Lower lobe of right lung (tissue), 2 donors: ENCODE data around the gene POMT1. TPM values are rescaled to one million over a fixed set of nuclear protein-coding genes. Genes with fewer than 3 reads are reported as not detected.
A peak's percentile ranks its signal among the peaks of the same experiment; 100 is the strongest.
"Not testable (repeated sequence)": the region's sequence is repeated elsewhere in the genome, so short reads cannot be mapped to it uniquely, and the experiment has no call there.

Source experiments
- ATAC-seq, 2 donors: fragments of 200-7000 bp; cut with Tn5 transposase; one replicate each; pipeline ENCODE4 v1.9.1; 2020 to 2022; ENCODE audit warnings: mild to moderate bottlenecking in 2 of 2, moderate library complexity in 2 of 2
- DNase-seq: peaks from one replicate; pipeline ENCODE4 v3.0.0-alpha.2; 2020
- H3K27ac ChIP-seq: fragments of 200-600 bp; one replicate; pipeline ENCODE4 v1.8.0; 2022
- H3K27me3 ChIP-seq: fragments of 200-600 bp; one replicate; pipeline ENCODE4 v1.8.0; 2022; ENCODE audit warnings: low read depth
- H3K36me3 ChIP-seq: fragments of 200-600 bp; one replicate; pipeline ENCODE4 v1.8.0; 2022; ENCODE audit warnings: mild to moderate bottlenecking
- H3K4me1 ChIP-seq: fragments of 200-600 bp; one replicate; pipeline ENCODE4 v1.8.0; 2022
- H3K4me3 ChIP-seq: fragments of 200-600 bp; one replicate; pipeline ENCODE4 v1.8.0; 2022; ENCODE audit warnings: mild to moderate bottlenecking
- H3K9me3 ChIP-seq: fragments of 200-600 bp; one replicate; pipeline ENCODE4 v1.8.0; 2022
- intact Hi-C: fragments of 100-400 bp; cut with DNase I; formaldehyde crosslinking; loops from one replicate; pipeline ENCODE4 v1.11.0; 2022
- total RNA-seq: library from RNA; stranded (reverse); fragmentation: NEBNext Ultra II Directional; extraction: Animal tissue kit (Norgen Biotek cat#: 25700); gene quantifications from one replicate; pipeline ENCODE4 v1.2.1, GENCODE V29; 2021
- TF ChIP-seq, protein P1 (sequence below): fragments of 200-600 bp; IDR thresholded peaks from one replicate; pipeline ENCODE4 v1.8.0; 2022; ENCODE audit warnings: antibody characterized with exemption, mild to moderate bottlenecking
- donor health status: DM: no; HTN: yes; CAD: no; lungs with severe emphysema.

The POMT1 gene
- total RNA-seq, 1 donor from 2014 or later, result 25.9 TPM

DNA sequence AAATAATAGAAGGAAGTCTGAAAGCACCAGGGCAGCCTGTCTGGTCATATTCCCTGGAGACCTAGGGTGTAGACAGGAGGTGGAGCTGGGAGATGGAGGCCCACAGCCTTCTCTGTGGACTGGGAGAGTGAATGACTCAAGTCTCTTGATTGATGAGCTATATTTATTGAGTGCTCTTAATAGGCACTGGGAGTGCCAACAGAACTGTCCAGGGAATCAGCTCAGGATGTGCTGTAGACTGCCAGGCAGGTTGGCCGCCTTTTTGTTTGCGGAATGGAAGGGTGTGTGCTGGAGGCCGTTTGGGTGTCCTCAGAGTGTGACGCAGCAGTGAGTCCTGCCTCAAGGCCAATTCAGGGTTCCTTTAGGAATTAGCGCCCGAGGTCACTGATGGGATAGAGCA lies 33.4 kb upstream of the POMT1 start:
- Histone ChIP-seq H3K4me3 (no peak overlapping the region), H3K36me3 (peaks cover 100% of the 10 kb centered on the region), H3K4me1 (no peaks in the 10 kb centered on the region), H3K9me3 (no peaks in the 10 kb centered on the region), H3K27ac (no peak overlapping the region), H3K27me3 (no peaks in the 10 kb centered on the region)
- intact Hi-C loops, result no loop called here
- DNase-seq, result no peak
- ATAC-seq, result no peak
- TF ChIP-seq, protein P1, sequence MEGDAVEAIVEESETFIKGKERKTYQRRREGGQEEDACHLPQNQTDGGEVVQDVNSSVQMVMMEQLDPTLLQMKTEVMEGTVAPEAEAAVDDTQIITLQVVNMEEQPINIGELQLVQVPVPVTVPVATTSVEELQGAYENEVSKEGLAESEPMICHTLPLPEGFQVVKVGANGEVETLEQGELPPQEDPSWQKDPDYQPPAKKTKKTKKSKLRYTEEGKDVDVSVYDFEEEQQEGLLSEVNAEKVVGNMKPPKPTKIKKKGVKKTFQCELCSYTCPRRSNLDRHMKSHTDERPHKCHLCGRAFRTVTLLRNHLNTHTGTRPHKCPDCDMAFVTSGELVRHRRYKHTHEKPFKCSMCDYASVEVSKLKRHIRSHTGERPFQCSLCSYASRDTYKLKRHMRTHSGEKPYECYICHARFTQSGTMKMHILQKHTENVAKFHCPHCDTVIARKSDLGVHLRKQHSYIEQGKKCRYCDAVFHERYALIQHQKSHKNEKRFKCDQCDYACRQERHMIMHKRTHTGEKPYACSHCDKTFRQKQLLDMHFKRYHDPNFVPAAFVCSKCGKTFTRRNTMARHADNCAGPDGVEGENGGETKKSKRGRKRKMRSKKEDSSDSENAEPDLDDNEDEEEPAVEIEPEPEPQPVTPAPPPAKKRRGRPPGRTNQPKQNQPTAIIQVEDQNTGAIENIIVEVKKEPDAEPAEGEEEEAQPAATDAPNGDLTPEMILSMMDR, result no peak

DNA sequence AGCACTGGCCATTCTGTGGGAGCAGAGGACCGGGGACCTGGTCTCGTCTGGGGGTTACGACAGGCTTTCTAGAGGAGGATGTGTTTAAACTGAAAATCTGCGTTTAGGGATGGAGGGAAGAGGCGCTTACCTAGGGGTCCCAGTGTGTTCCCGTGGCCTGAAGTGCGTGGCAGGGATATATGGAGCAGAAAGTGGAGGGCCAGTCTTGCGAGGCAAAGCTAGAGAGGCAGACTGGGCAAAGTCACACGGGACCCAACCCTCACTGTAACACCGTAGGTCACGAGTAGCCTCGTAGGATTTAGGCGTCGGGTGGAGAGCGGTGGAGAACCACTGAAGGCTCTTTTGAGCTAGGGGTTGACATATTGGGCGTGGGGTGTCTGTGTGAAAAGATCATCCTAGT lies 32.8 kb upstream of the POMT1 start:
- H3K4me1 ChIP-seq, result no peaks in the 10 kb centered on the region
- no peaks in the 10 kb centered on the region for H3K9me3 ChIP-seq
- DNase-seq (no peak), ATAC-seq (no peak)
- H3K27me3 ChIP-seq, result no peaks in the 10 kb centered on the region
- H3K36me3 ChIP-seq, result peaks cover 100% of the 10 kb centered on the region
- H3K4me3 ChIP-seq, result no peak overlapping the region
- intact Hi-C loops, result no loop called here
- H3K27ac ChIP-seq, result no peak overlapping the region
- TF ChIP-seq, protein P1, result no peak

DNA sequence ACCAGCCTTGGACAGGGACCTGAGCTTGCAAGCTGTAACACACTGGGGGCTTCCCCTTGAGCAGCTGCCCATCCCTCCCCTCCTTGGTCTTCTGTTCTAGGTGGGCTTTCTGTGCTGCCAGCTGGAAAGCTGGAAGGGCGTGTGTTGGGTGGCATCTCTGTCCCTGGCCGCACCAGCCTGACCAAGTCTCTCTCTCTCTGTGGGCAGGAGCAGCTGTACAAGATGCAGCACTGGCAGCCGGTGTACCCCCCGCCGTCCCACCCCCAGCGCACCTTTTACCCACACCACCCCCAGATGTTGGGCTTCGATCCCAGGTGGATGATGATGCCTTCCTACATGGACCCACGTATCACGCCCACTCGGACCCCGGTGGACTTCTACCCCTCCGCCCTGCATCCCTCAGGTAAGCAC lies 32.1 kb upstream of the POMT1 start:
- TF ChIP-seq, protein P1, result no peak
- Histone ChIP-seq H3K36me3 (peaks cover 100% of the 10 kb centered on the region), H3K27ac (no peak overlapping the region), H3K4me3 (no peak overlapping the region), H3K27me3 (no peaks in the 10 kb centered on the region), H3K4me1 (no peaks in the 10 kb centered on the region), H3K9me3 (no peaks in the 10 kb centered on the region)
- no peak for DNase-seq
- ATAC-seq, result peak; percentile 11 to 12
- intact Hi-C loops, result no loop called here

DNA sequence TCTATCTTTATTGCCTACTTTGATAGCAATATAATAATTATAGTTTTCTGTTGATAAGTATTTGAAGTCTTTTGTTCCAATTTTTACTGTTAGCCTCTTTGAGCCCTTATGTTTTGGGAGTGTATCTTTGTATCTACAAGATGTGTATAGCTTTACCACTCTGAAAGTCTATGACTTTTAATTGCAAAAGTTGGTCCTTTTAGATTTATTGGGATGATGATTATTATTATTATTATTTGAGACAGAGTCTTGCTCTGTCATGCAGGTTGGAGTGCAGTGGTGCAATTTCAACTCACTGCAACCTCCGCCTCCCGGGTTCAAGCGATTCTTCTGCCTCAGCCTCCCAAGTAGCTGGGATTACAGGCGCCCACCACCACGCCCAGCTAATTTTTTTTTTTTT lies 30.6 kb upstream of the POMT1 start:
- intact Hi-C loops, DNase-seq, H3K27me3 ChIP-seq, H3K4me1 ChIP-seq, H3K27ac ChIP-seq, ATAC-seq, H3K4me3 ChIP-seq, H3K9me3 ChIP-seq: not testable (repeated sequence)
- H3K36me3 ChIP-seq, result peaks cover 100% of the 10 kb centered on the region

DNA sequence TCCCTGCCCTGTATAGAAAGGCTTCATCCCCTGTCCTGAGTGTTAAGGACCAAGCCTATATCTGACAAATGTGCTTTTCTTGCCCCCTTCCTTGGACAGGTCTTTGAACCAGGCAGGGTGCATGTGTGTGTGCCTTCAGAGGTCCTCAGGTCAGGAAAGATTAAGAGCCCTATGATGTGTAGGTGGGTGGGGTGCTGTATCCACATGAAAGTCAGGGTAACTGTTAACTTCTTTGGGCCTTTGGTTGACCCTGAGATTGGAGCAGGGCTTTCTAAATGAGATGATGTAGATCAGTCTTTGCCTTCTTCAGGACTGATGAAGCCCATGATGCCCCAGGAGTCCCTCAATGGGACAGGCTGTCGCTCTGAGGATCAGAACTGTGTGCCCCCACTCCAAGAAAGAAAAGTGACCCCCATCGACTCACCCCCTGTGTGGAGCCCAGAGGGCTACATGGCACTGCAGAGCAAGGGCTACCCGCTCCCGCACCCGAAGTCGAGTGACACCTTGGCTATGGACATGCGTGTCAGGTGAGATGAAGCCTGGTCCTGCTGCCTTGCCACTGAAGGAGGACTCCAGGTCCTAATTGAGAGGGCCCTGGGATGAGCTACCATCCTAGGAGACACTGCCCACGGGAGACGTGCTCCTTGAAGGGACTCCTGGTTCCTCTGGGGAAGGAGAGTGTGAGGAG lies 29.4 kb upstream of the POMT1 start:
- Histone ChIP-seq H3K27ac (no peak overlapping the region), H3K36me3 (peaks cover 100% of the 10 kb centered on the region), H3K27me3 (no peaks in the 10 kb centered on the region), H3K9me3 (no peaks in the 10 kb centered on the region), H3K4me1 (no peaks in the 10 kb centered on the region), H3K4me3 (no peak overlapping the region)
- ATAC-seq (no peak), DNase-seq (peak; percentile 9)
- TF ChIP-seq, protein P1, result no peak
- intact Hi-C loops, result no loop called here

DNA sequence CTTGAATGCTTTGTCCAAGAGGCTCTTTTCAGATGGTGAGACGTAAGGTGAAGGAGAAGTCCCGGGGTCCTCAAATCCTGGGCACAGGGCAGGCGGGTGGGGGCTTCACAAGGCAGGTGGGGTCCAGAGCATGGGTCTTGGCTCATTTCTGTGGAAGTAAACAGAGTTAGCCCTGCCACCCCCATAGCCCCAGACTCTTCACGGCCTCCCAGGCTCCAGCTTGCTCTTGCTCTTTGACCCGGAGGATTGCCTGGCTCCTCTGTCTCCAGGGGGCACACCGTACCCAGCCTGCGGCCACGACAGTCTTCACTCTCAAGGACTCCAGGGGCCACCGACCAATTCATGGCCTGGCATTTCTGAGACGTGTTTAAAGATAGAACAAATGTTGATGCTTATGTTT lies 28.8 kb upstream of the POMT1 start:
- no peaks in the 10 kb centered on the region for H3K4me1 ChIP-seq
- DNase-seq (peak; percentile 30), ATAC-seq (no peak)
- intact Hi-C loops, result no loop called here
- H3K36me3 ChIP-seq, result peaks cover 100% of the 10 kb centered on the region
- H3K9me3 ChIP-seq, result no peaks in the 10 kb centered on the region
- H3K4me3 ChIP-seq, result no peak overlapping the region
- no peak overlapping the region for H3K27ac ChIP-seq
- TF ChIP-seq, protein P1, result no peak
- H3K27me3 ChIP-seq, result no peaks in the 10 kb centered on the region
